Stimulated activated CD8-positive, alpha-beta memory T cell treated with anti-CD3 and anti-CD28 coated beads, Interleukin-2, amount 100 ng/mL, for 1 hour (primary cell): ENCODE results near the gene FOXN3.

Experiments used
- DNase-seq, 2 donors: peaks; one replicate each; pipeline ENCODE4 v3.0.0-alpha.2; 2020; ENCODE audit warnings: low read depth in 2 of 2

The FOXN3 gene

GRCh38 chr14:89197623-89198022 is 219.4 kb downstream of the FOXN3 start:
- no peak for DNase-seq

DNA sequence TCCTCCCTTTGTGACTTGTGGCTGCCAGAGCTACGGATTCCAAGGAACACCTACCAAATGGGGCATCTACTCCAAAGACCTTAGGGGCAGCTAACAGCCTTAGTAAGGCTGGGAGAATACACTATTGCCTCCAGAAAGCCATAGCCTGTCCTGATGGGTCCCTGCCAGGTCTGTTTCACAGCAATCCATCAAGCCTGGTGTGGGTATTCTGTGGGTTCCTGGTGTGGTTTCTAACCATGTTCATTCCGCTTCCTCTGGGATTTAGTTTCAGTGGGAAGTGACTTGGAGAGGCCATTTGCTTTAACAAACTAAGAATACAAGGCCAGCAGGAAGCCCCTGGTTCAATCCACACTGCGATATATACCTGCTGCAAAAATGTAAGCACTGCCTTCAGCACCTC is 220.5 kb downstream of the FOXN3 start:
- DNase-seq: no peak

- DNase-seq: no peak
These were observed 222.7 kb downstream of the FOXN3 start for GRCh38 chr14:89194376-89194775.

- no peak for DNase-seq
These were observed 226.1 kb downstream of the FOXN3 start for GRCh38 chr14:89190765-89191513.

DNA sequence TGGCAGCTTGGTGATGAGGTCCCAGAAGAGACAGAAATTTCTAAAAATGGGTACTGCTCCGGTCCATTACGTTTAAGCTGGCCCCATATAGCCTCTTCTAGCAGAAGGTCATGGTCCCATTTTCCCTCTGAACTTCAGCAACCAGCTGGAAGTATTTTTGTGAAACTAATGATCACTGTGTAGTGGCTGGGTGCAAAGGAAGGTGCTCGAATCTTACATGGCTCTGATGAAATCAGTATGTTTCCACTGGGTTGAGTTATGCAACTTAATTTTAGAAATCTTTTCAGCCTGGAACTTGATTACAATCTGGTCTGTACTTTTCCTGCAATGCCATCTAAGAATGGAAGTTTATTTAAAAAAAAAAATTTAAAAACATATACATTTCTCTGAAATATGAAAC is 228.5 kb downstream of the FOXN3 start:
- no peak for DNase-seq

- no peak for DNase-seq
These were observed 229.5 kb downstream of the FOXN3 start for GRCh38 chr14:89187501-89187900.

DNA sequence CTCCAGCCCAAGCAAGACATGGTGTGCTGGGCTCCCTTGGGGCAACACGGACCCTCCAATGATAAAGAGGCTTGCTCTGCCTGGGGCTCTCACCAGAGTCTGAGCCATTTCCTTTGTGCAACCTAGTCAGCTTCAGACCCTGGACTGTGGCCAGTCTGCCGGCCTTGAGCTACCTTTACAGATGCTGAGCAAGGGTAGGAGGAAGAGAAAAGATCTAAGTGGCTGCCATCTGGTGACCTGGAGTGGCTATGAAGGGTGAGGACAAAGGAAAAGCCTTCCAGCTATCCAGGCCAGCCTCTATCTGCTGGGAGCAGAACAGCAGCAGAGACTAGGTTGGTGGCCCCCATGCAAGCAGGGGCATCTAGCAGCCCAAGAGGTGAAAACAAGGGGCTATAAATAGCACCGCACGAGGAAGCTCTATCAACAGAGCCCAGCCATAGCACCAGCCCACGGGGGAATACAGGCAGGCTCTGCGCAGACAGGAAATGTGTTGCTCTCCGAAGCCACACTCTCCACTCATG is 230.1 kb downstream of the FOXN3 start:
- no peak for DNase-seq

DNA sequence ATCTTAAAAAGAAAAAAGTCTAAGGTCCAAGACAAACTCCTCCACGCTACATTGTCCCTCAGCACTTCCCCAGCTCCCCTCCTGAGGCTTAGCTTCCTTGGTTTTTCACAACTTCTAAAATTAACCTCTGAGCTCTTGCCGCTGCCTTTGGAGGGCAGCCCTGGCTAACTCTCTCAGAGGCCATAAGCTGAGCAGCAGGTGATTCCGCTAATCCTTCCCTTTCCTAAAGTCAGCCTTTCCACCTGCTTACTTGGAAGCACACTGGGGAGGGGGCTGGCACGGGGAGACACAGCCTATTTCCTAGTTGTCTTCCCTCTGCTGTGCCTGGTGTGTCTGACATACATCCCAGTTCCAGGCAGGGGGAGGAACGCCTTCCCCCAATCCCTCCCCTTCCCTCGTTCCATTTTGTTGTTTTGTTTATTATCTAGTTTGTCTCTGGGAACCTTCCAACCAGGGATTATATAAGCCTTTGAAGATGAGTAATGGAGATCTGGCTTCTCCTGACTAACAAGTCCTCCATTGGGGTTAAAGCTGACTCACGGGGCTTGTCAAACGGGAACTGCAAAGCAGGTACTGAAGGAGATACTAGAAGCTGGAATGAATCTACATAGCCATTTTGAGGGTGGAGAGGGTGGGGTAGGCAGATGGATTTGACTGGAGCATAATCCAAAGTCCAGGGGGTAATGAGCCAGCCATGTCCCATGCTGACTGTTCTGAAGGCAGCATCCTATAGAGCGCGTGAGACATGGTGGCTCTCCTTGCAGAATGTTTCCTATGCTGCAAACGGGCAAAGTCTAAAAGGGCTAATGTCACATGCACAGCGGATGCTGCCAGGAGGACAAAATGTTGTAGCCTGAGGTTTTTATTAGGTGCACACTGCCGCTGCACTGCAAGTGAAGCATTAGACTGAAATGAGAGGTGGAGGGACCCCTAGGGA is 230.8 kb downstream of the FOXN3 start:
- no peak for DNase-seq

DNA sequence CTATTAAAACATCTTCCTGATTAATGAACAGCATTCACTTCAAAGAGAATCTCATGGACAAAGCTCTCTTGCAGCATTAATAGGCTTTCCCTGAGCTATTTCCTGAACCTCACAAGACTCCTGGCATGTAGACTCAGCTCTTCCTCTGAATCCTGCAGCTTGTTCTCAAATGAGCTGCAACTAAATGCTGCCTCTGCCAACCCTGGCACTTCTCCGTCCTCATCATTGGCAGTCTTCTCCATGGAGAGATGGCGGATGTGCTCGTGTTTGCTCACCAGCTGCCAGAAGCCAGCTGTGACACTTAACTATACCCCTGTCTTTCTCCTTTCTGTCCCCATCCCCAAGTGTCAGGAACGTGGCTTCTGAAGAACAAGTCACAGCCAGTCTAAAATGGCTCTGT is 232.1 kb downstream of the FOXN3 start:
- no peak for DNase-seq

DNA sequence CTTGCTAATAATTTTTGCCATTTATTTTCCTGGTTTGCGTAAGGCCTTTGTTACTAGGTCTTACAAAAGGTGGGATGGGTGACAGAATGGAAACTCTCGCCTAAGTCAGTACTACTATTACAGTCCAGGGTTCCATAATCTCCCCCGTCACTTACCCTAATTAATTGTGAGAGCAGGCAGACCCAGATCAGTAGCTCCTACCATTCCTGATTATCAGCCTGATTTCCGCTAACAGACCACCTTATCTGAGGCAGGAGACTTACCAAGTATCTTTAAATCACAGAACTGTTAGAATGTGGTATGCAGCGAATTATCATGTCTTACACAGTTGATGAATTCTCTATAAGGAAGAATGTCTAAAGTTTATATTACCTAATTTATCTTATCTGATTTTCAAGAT is 234.7 kb downstream of the FOXN3 start:
- no peak for DNase-seq

- no peak for DNase-seq
These were observed 236.5 kb downstream of the FOXN3 start for GRCh38 chr14:89180546-89180945.

- DNase-seq: no peak
These were observed 237.1 kb downstream of the FOXN3 start for GRCh38 chr14:89179891-89180404.

DNA sequence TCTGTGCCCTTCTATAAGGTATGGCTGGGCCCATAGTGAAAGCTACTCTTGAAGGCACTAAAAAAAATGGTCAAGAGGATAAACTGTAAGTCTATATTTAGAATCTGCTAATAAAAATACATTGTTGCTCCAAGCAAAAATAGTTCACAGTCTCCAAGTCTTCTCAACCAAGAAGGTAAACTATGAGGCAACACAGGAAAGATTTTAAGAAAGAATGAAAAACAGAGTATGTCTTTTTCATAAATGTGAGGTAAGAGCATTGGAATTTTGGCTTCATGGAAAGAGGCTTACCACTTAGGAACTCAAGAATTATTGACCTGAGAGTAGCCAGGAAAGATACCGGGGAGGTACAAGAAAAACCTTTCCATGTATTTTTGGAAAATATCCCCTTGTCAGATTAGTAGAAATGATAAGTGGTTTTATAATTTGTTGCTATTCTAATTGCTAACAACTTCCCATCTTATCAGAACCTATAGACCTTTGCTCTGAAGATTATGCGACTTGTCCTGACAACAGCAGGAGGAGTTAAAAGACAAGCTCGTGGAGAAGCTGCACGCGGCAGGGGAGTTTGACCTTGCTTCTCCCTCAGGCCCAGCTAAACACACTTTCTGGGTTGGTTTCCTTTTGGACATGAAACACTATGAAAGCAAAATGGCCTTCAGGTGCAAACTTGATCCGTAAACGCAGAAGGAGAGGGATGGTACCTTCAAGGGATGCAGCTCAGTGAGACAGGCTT is 238.1 kb downstream of the FOXN3 start:
- DNase-seq: no peak

DNA sequence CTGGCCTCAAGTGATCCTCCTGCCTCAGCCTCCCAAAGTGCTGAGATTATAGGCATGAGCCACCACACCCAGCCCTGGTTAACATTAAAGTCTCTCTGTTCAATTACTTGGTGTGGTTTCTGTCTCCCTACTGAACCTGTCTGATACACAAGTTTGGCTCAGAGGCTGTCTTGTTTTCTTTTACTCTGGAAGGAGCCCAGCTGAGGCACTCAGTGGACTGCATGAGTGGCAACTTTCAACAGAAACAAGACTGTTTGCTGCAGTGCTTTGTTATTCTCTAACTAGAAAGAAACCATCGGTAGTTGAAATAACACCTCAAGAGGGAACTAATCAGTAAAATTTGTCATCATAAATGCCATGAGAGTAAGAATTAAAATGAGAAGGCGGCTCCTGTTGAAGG is 238.7 kb downstream of the FOXN3 start:
- DNase-seq: no peak

DNA sequence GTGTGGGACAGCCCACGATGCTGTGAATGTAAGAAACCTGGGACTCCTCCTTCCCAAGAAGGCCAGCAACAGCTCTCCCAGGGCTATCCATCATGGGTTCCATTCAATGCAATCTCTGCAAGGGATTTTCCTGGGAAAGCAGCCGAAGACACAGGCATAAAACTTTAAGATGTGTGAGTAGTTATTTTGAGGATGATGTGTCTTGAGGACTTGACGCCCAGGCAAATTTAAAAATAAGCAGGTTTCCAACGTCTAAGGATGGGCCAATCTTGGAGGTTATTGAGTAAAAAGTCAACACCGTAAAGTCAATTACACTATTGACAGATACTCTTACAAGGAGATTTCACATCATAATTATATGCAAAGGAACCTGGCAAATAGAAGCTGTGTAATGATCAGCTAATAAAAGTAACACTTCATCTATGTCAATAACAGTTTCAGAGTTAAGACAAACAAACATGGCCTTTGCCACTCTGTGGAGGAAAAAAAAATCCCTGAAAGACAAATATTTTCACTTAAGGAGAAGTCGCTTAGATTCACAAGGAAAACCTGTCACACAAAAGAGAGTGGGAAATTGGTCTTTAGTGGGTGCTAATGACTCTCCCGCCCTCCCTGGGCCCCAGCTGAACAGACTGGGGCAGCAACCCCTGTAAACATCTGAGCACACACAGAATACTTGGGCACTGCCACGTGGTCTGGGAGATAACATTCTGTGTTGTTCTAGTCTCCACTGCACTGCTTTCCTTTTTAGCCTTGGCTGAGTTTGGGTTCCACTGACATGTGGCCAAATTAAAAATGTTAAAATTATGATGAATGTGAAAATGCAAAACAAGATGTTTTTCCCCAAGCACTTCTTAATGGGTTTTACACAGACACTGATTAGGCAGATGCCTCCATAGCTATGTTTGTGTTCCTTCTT is 240.9 kb downstream of the FOXN3 start:
- DNase-seq: no peak

GRCh38 chr14:89171628-89172027 is 245.4 kb downstream of the FOXN3 start:
- DNase-seq: no peak

- no peak for DNase-seq
These were observed 245.9 kb downstream of the FOXN3 start for GRCh38 chr14:89171168-89171567.

DNA sequence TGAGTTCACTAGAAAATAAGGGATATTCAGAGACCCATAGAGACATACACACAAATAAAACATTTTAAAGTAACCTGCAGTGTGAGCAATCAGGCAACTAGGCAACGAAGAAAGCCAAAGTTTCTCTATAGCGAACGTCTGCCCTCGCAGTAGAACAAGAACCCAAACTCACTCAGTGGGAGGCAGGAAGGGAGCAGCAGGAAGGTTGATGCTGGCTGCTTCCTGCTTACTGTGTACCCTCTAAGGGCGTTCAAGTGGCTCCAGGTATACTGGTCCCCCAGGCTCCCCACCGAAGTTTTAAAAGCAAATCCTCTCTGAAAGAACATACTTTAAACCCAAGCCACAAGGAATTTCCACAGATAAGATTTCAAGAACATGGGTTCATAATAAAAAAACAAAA is 249.3 kb downstream of the FOXN3 start:
- DNase-seq: no peak

GRCh38 chr14:89166633-89167032 is 250.4 kb downstream of the FOXN3 start:
- no peak for DNase-seq
